K562 (cell line): ENCODE measurements around the gene NAIF1. TPM values are rescaled to one million over a fixed set of nuclear protein-coding genes. Genes with fewer than 3 reads are reported as not detected.

Experiments
- ARID2 ChIP-seq: fragments of 450-650 bp; IDR thresholded peaks from 2 replicates; pipeline ENCODE4 v1.6.1; 2017; ENCODE audit warnings: antibody characterized with exemption, mild to moderate bottlenecking
- BHLHE40 ChIP-seq: IDR thresholded peaks from 2 replicates; pipeline ENCODE4 v1.6.1; 2011; ENCODE audit warnings: low read length, improper control_type of control experiment
- CAMTA2 ChIP-seq: fragments of 250-450 bp; sonication (Bioruptor Pico); conservative IDR thresholded peaks from 2 replicates; pipeline ENCODE4 v1.5.1; 2022
- CTCF ChIP-seq, 3 experiments: IDR thresholded peaks in 2 of 3; conservative IDR thresholded peaks in 1 of 3; 2 replicates each; pipeline ENCODE4 v1.5.1; 2011 to 2012; ENCODE audit warnings: low read length in 3 of 3, mild to moderate bottlenecking in 3 of 3, control low read depth in 2 of 3, improper control_type of control experiment in 1 of 3, inconsistent platforms in 1 of 3, low read depth in 1 of 3, mixed read lengths in 1 of 3, moderate library complexity in 1 of 3; ENCODE audit not compliant: insufficient read depth in 2 of 3
- EP300 ChIP-seq: IDR thresholded peaks from 2 replicates; pipeline ENCODE4 v1.6.1; 2012; ENCODE audit warnings: low read length, improper control_type of control experiment
- ERF ChIP-seq: fragments of 450-650 bp; formaldehyde crosslinking; IDR thresholded peaks from 2 replicates; pipeline ENCODE4 v1.4.0; 2020; ENCODE audit warnings: mild to moderate bottlenecking, mixed read lengths
- FOS ChIP-seq: IDR thresholded peaks from 3 replicates; pipeline ENCODE4 v1.6.1; 2011; ENCODE audit not compliant: insufficient read length; ENCODE audit errors: extremely low read depth
- KLF16 ChIP-seq: IDR thresholded peaks from 2 replicates; pipeline ENCODE4 v1.6.1; 2016; ENCODE audit warnings: antibody characterized with exemption
- MAFF ChIP-seq: IDR thresholded peaks from 2 replicates; pipeline ENCODE4 v1.6.1; 2012; ENCODE audit warnings: low read length, improper control_type of control experiment
- MAFG ChIP-seq: fragments of 450-650 bp; conservative IDR thresholded peaks from 2 replicates; pipeline ENCODE4 v1.6.1; 2016; ENCODE audit warnings: missing genetic modification characterization, missing compliant biosample characterization
- MEF2D ChIP-seq: conservative IDR thresholded peaks from 2 replicates; pipeline ENCODE4 v1.6.1; 2016; ENCODE audit warnings: low read depth, missing genetic modification characterization, missing compliant biosample characterization
- PHF20 ChIP-seq: fragments of 450-650 bp; IDR thresholded peaks from 2 replicates; pipeline ENCODE4 v1.6.1; 2018; ENCODE audit not compliant: partially characterized antibody
- RCOR1 ChIP-seq, 2 experiments: IDR thresholded peaks; 2 replicates each; pipeline ENCODE4 v1.6.1; 2012; ENCODE audit warnings: low read depth in 2 of 2, low read length in 2 of 2, borderline replicate concordance in 1 of 2, improper control_type of control experiment in 1 of 2
- SIX5 ChIP-seq, 2 experiments: IDR thresholded peaks; 2 replicates each; pipeline ENCODE4 v1.6.1; 2011; ENCODE audit warnings: low read length in 2 of 2, borderline replicate concordance in 1 of 2, low read depth in 1 of 2, mild to moderate bottlenecking in 1 of 2, moderate library complexity in 1 of 2; ENCODE audit not compliant: insufficient read depth in 1 of 2
- STAG1 ChIP-seq: sonication (generic); formaldehyde crosslinking; IDR thresholded peaks from 2 replicates; pipeline ENCODE4 v1.5.0; 2020; ENCODE audit warnings: missing genetic modification reagents, borderline replicate concordance
- ZBTB7A ChIP-seq: IDR thresholded peaks from 2 replicates; pipeline ENCODE4 v1.6.1; 2011; ENCODE audit warnings: low read depth, mild to moderate bottlenecking, low read length, moderate library complexity, borderline replicate concordance; ENCODE audit not compliant: control insufficient read depth
- polyA plus RNA-seq, 8 experiments: library from polyadenylated mRNA; depleted of rRNA in 4 of 8; stranded (reverse) in 5 of 8; unstranded in 3 of 8; fragments of >200 nt; fragmentation: Nextera tagmentation in 2 of 8; fragmentation: Illumina TruSeq in 1 of 8; extraction: Ambion mirVana in 2 of 8; extraction: Trizol in 1 of 8; gene quantifications; 2 replicates each; pipeline versions ENCODE4 v1.2.1 to v1.2.3, GENCODE V29; 2011 to 2014; ENCODE audit warnings: inconsistent platforms in 1 of 8, missing spikeins in 1 of 8
- total RNA-seq, 7 experiments: library from RNA; depleted of rRNA in 6 of 7; stranded (reverse); fragments of >200 nt in 6 of 7; fragmentation: Illumina TruSeq in 2 of 7; extraction: Trizol in 2 of 7; gene quantifications; 2 replicates each; pipeline versions ENCODE4 v1.2.1 to v1.2.3, GENCODE V29; 2011 to 2021; ENCODE audit warnings: low replicate concordance in 1 of 7
- TF ChIP-seq, protein P1 (sequence below), 2 experiments: fragments of 450-650 bp; conservative IDR thresholded peaks; 2 replicates each; pipeline ENCODE4 v1.6.1; 2017; ENCODE audit warnings: mild to moderate bottlenecking in 2 of 2, moderate library complexity in 2 of 2
- TF ChIP-seq, protein P2 (sequence below): sonication (generic); formaldehyde crosslinking; IDR thresholded peaks from 2 replicates; pipeline ENCODE4 v1.9.0; 2022; ENCODE audit warnings: mild to moderate bottlenecking, missing genetic modification reagents
- TF ChIP-seq, protein P3 (sequence below): fragments of 450-650 bp; IDR thresholded peaks from 2 replicates; pipeline ENCODE4 v1.6.1; 2017; ENCODE audit warnings: antibody characterized with exemption, mild to moderate bottlenecking

NAIF1 gene
- total and polyA plus RNA-seq, 9 of the 15 experiments (the other 6 are each of a cell fraction or from before 2014, with no cell fraction given), result 4.8 to 26.6 (median 17.2) TPM

DNA sequence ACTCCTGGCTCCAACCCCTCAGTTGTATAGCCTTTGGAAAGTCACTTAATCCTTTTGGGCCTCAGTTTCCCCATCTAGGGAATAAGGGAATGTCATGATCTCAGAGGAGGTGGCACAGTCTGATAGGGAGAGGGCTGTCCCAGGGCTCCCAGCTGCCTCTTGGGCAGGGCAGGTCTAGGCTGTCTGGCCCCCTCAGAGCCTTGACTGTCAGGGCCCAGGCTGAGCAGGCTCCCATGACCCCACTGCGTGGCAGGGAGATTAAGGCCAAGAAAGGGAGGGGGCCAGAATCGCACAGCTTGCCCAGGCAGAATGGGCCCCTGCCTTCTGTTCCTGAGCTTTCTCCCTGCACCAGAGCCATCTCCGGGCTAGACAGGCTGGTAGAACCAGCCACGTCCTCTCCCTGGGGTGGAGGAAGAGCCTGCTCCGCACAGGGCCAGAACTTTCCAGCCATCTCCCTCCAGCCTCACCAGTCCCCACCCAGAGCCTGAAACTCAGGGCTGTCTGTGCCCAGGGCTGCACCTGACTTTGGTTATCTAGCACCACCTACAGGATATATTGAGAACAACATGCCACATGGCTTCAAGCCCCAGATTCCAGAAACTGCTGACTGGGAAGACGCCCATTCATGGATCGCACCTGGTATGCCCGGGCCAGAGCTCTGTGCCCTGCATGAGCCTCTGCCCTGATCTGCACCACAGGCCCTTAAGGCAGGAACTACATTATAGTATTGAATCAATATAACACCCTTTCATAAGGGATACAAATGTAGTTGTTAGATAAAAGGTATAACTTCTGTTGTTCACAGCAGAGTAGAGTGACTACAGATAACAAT is 32.1 kb downstream of the NAIF1 start (continued):
- peak; percentile 93 to 95 (median 93) for TF ChIP-seq CTCF (IDR thresholded peaks at IDR 0.05 in 2 of 3, conservative IDR thresholded peaks at IDR 0.05 in 1 of 3; ENCODE audit: insufficient read depth in 2 of 3, low read depth in 1 of 3, low read length in 3 of 3)
- TF ChIP-seq PHF20, result no peak
- TF ChIP-seq BHLHE40, result 0 out of 2 replicates have a peak, but pooled peaks have one; percentile 17
- TF ChIP-seq, protein P1, sequence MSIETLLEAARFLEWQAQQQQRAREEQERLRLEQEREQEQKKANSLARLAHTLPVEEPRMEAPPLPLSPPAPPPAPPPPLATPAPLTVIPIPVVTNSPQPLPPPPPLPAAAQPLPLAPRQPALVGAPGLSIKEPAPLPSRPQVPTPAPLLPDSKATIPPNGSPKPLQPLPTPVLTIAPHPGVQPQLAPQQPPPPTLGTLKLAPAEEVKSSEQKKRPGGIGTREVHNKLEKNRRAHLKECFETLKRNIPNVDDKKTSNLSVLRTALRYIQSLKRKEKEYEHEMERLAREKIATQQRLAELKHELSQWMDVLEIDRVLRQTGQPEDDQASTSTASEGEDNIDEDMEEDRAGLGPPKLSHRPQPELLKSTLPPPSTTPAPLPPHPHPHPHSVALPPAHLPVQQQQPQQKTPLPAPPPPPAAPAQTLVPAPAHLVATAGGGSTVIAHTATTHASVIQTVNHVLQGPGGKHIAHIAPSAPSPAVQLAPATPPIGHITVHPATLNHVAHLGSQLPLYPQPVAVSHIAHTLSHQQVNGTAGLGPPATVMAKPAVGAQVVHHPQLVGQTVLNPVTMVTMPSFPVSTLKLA (conservative IDR thresholded peaks at IDR 0.05), result peak in 1 of 2 experiments; percentile 78; a peak in 2 of 4 replicates
- TF ChIP-seq, protein P2, sequence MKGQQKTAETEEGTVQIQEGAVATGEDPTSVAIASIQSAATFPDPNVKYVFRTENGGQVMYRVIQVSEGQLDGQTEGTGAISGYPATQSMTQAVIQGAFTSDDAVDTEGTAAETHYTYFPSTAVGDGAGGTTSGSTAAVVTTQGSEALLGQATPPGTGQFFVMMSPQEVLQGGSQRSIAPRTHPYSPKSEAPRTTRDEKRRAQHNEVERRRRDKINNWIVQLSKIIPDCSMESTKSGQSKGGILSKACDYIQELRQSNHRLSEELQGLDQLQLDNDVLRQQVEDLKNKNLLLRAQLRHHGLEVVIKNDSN, result peak; percentile 45
- TF ChIP-seq RCOR1 (IDR thresholded peaks at IDR 0.05; ENCODE audit: borderline replicate concordance in 1 of 2, low read depth in 2 of 2, low read length in 2 of 2), result peak in 1 of 2 experiments; percentile 28; a peak in 1 of 4 replicates
- TF ChIP-seq, protein P3, sequence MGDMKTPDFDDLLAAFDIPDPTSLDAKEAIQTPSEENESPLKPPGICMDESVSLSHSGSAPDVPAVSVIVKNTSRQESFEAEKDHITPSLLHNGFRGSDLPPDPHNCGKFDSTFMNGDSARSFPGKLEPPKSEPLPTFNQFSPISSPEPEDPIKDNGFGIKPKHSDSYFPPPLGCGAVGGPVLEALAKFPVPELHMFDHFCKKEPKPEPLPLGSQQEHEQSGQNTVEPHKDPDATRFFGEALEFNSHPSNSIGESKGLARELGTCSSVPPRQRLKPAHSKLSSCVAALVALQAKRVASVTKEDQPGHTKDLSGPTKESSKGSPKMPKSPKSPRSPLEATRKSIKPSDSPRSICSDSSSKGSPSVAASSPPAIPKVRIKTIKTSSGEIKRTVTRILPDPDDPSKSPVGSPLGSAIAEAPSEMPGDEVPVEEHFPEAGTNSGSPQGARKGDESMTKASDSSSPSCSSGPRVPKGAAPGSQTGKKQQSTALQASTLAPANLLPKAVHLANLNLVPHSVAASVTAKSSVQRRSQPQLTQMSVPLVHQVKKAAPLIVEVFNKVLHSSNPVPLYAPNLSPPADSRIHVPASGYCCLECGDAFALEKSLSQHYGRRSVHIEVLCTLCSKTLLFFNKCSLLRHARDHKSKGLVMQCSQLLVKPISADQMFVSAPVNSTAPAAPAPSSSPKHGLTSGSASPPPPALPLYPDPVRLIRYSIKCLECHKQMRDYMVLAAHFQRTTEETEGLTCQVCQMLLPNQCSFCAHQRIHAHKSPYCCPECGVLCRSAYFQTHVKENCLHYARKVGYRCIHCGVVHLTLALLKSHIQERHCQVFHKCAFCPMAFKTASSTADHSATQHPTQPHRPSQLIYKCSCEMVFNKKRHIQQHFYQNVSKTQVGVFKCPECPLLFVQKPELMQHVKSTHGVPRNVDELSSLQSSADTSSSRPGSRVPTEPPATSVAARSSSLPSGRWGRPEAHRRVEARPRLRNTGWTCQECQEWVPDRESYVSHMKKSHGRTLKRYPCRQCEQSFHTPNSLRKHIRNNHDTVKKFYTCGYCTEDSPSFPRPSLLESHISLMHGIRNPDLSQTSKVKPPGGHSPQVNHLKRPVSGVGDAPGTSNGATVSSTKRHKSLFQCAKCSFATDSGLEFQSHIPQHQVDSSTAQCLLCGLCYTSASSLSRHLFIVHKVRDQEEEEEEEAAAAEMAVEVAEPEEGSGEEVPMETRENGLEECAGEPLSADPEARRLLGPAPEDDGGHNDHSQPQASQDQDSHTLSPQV, result peak; percentile 56; the same call in 1 of the 2 replicates
- peak; percentile 79 for TF ChIP-seq MAFF
- TF ChIP-seq CAMTA2 (CRISPR knock-in tag), result no peak
- TF ChIP-seq MEF2D (tag), result no peak
- peak; percentile 51; the same call in 1 of the 2 replicates for TF ChIP-seq STAG1 (CRISPR knock-in tag)
- TF ChIP-seq ARID2, result peak; percentile 88
- no peak for TF ChIP-seq FOS
- TF ChIP-seq SIX5 (IDR thresholded peaks at IDR 0.05; ENCODE audit: borderline replicate concordance in 1 of 2, insufficient read depth in 1 of 2, low read depth in 1 of 2, low read length in 2 of 2), result 0 out of 4 replicates have a peak, but pooled peaks of 1 of the 2 experiments have one; percentile 1
- peak; percentile 57 for TF ChIP-seq KLF16
- no peak for TF ChIP-seq ZBTB7A
- TF ChIP-seq EP300, result peak; percentile 48
- no peak for TF ChIP-seq ERF (CRISPR knock-in tag)
- peak; percentile 86 for TF ChIP-seq MAFG (tag)
